Left lung (tissue), 10 donors: Measurements from ENCODE around the gene ARPP21. TPM values are rescaled to one million over a fixed set of nuclear protein-coding genes. Genes with fewer than 3 reads are reported as not detected.

Experiments used
- ATAC-seq: fragments of 200-7000 bp; cut with Tn5 transposase; one replicate; pipeline ENCODE4 v1.9.1; 2020; ENCODE audit warnings: moderate library complexity
- DNase-seq, 4 donors: peaks; one replicate each; pipeline ENCODE4 v3.0.0-alpha.2; 2013 to 2020
- H3K27ac ChIP-seq, 2 donors: fragments of 200-600 bp; sonication (generic) in 1 of 2; one replicate each; pipeline versions ENCODE4 v1.5.0 to v1.8.0; 2020 to 2021
- H3K27me3 ChIP-seq, 2 donors: fragments of 200-600 bp; sonication (generic) in 1 of 2; one replicate each; pipeline versions ENCODE4 v1.5.0 to v1.8.0; 2020 to 2021
- H3K36me3 ChIP-seq, 2 donors: fragments of 200-600 bp; sonication (generic) in 1 of 2; one replicate each; pipeline versions ENCODE4 v1.5.0 to v1.8.0; 2020 to 2021
- H3K4me1 ChIP-seq, 2 donors: fragments of 200-600 bp; one replicate each; pipeline ENCODE4 v1.8.0; 2021
- H3K4me3 ChIP-seq, 2 donors: fragments of 200-600 bp; sonication (generic) in 1 of 2; one replicate each; pipeline versions ENCODE4 v1.5.0 to v1.8.0; 2020 to 2021; ENCODE audit warnings: mild to moderate bottlenecking in 1 of 2
- H3K9me3 ChIP-seq, 2 donors: fragments of 200-600 bp; sonication (generic) in 1 of 2; one replicate each; pipeline versions ENCODE4 v1.5.0 to v1.8.0; 2020 to 2021
- CTCF ChIP-seq, 2 donors: fragments of 200-600 bp; sonication (generic) in 1 of 2; IDR thresholded peaks; one replicate each; pipeline versions ENCODE4 v1.5.0 to v1.8.0; 2021; ENCODE audit warnings: antibody characterized with exemption in 2 of 2
- intact Hi-C, 2 donors: fragments of 100-400 bp; cut with DNase I; formaldehyde crosslinking; loops; one replicate each; pipeline versions ENCODE4 v1.11.2 to v1.14.2; 2022
- polyA plus RNA-seq, 6 donors: library from polyadenylated mRNA; unstranded; fragments of 120-200 nt; gene quantifications; one replicate each; pipeline ENCODE4 v1.2.1, GENCODE V29; 2013; ENCODE audit not compliant: insufficient read length in 6 of 6
- total RNA-seq, 2 donors: library from RNA; stranded (reverse); fragmentation: NEBNext Ultra II Directional; extraction: Animal tissue kit (Norgen Biotek cat#: 25700); gene quantifications; one replicate each; pipeline ENCODE4 v1.2.1, GENCODE V29; 2021
- donor health status: DM: no; HTN: yes; CAD: no.
- donor health status: DM: no; HTN: no; CAD: no.

Gene ARPP21
- total and polyA plus RNA-seq, 8 donors = 0.21 to 0.45 (median 0.27) TPM; not detected in 2

GRCh38 chr3:35651851-35652250 is 12.5 kb downstream of the ARPP21 start:
- H3K4me3 ChIP-seq = no peak overlapping the region
- H3K36me3 ChIP-seq = no peaks in the 10 kb centered on the region
- intact Hi-C loops = no loop called here
- ATAC-seq = no peak
- DNase-seq = no peak
- no peak for TF ChIP-seq CTCF (IDR thresholded peaks at IDR 0.05)
- no peaks in the 10 kb centered on the region for H3K4me1 ChIP-seq
- H3K27ac ChIP-seq = no peak overlapping the region
- H3K9me3 ChIP-seq = no peaks in the 10 kb centered on the region
- H3K27me3 ChIP-seq = no peaks in the 10 kb centered on the region

- intact Hi-C loops = no loop called here
- no peak for DNase-seq
- H3K27ac ChIP-seq = no peak overlapping the region
- no peaks in the 10 kb centered on the region for H3K27me3 ChIP-seq
- ATAC-seq = no peak
- no peaks in the 10 kb centered on the region for H3K9me3 ChIP-seq
- no peak for TF ChIP-seq CTCF (IDR thresholded peaks at IDR 0.05)
- H3K4me3 ChIP-seq = no peak overlapping the region
- H3K4me1 ChIP-seq = no peaks in the 10 kb centered on the region
- H3K36me3 ChIP-seq = no peaks in the 10 kb centered on the region
Measured at GRCh38 chr3:35653347-35653746, 14.0 kb downstream of the ARPP21 start.

DNA sequence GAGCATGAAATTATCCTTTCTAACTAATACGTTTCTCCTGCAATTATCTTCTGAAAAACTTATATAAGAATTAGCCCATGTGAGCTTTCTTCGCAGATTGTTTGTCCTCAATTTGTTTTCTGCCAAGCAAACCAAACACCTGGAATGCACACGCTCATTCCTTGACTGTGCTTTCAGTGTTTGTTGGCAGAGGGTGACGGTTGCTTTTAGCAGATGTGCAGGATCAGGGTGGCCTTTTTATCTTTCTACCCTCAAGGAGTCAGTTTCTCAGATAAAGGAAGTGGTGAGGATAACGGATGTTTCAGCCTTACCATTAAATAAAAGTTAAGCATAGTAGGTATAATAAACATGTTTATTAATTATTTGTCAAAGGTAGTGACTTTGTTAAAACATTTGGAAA is 15.2 kb downstream of the ARPP21 start:
- DNase-seq (no peak), ATAC-seq (no peak)
- Histone ChIP-seq H3K27ac (no peak overlapping the region), H3K27me3 (no peaks in the 10 kb centered on the region), H3K4me1 (no peaks in the 10 kb centered on the region), H3K36me3 (no peaks in the 10 kb centered on the region), H3K9me3 (no peaks in the 10 kb centered on the region), H3K4me3 (no peak overlapping the region)
- intact Hi-C loops = no loop called here
- TF ChIP-seq CTCF (IDR thresholded peaks at IDR 0.05) = no peak

DNA sequence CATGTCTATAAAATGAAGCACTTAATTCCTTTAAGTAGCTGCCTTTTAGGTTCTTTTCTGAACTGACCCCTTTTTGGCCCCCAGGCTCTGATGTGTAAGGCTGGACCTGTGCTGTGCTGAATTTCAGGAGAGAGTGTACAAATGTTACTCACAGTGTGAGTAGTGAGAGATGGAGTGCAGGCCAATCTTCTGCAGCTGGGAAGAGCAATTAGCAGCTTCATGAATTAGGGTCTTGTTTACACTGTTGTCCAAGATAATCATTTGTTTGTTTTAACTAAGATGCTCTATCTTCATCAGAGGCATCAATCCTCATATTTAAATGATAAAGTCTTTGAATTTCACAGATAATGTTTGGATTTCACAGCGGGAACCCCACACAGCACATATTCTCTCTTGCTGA is 19.4 kb downstream of the ARPP21 start:
- Histone ChIP-seq H3K27me3 (no peaks in the 10 kb centered on the region), H3K9me3 (no peaks in the 10 kb centered on the region), H3K27ac (no peak overlapping the region), H3K36me3 (no peaks in the 10 kb centered on the region), H3K4me1 (no peaks in the 10 kb centered on the region), H3K4me3 (no peak overlapping the region)
- intact Hi-C loops = no loop called here
- TF ChIP-seq CTCF (IDR thresholded peaks at IDR 0.05) = no peak
- DNase-seq (peak in 2 of 4 donors; percentile 72 to 73), ATAC-seq (no peak)

DNA sequence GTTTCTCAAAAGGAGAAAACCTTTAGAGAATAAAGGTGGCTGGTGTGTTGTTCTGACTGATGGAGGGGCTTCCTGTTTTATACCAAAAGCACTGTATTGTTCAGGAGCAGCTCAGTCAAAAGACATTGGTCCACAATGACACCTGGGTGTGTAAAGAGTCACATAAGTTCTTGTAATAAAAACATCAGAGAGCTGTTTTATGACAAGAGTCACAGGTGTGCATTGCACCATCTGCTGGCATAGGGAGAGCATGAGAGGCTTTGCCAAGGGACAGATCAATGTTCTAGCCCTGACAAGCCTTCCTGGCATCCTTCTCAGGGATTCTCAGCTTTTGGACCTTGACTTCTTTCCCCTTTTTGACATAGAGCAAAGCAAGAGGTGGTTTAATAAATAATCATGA is 20.4 kb downstream of the ARPP21 start:
- no peaks in the 10 kb centered on the region for H3K9me3 ChIP-seq
- H3K4me1 ChIP-seq = no peaks in the 10 kb centered on the region
- H3K27me3 ChIP-seq = no peaks in the 10 kb centered on the region
- intact Hi-C loops = no loop called here
- no peak for DNase-seq
- no peaks in the 10 kb centered on the region for H3K36me3 ChIP-seq
- no peak for TF ChIP-seq CTCF (IDR thresholded peaks at IDR 0.05)
- H3K27ac ChIP-seq = no peak overlapping the region
- no peak overlapping the region for H3K4me3 ChIP-seq
- ATAC-seq = no peak
